ENCODE results near the gene TPST1.

TPST1 gene

DNA sequence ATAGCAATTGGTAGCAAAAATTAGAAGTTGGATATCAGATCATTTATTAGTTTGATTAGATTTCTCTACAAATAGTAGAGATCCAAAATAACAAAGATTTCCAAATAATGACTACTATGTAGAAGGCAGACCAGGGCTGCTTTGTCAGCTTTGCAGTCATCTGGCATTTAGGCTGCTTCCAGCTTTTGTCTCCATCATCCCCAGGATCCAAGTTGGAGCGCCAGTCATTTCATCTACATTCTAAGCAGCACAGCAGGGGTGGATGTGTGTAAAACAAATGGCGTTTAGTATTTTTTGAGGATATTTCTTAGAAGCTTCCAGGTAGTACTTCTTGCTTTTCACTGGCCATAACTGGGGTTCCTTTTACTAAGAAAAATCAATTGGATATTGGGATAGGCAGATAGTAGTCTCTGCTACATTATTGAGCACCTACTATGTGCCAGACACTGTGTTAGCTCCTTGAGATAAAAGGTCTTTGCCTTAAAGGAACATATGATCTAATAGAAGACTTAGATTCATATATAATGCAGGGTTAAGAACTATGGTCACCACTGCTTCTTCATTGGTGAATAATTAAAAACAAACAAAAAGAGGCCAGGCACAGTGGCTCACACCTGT, 41.5 kb downstream of the TPST1 start:
- TF ChIP-seq TCF12 (IDR thresholded peaks at IDR 0.05; ENCODE audit: low read depth) = no peak
- TF ChIP-seq EP300 (IDR thresholded peaks at IDR 0.05; ENCODE audit: borderline replicate concordance) = no peak
- no peak for TF ChIP-seq FOXM1 (IDR thresholded peaks at IDR 0.05; ENCODE audit: borderline replicate concordance, low read depth)
- TF ChIP-seq CEBPB (IDR thresholded peaks at IDR 0.05) = no peak
- TF ChIP-seq TAF1 (IDR thresholded peaks at IDR 0.05; ENCODE audit: low read depth) = no peak
- no peak for TF ChIP-seq EGR1 (IDR thresholded peaks at IDR 0.05)
- no peak for TF ChIP-seq CREB1 (IDR thresholded peaks at IDR 0.05; ENCODE audit: low read depth)
- TF ChIP-seq, protein P1, sequence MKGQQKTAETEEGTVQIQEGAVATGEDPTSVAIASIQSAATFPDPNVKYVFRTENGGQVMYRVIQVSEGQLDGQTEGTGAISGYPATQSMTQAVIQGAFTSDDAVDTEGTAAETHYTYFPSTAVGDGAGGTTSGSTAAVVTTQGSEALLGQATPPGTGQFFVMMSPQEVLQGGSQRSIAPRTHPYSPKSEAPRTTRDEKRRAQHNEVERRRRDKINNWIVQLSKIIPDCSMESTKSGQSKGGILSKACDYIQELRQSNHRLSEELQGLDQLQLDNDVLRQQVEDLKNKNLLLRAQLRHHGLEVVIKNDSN (IDR thresholded peaks at IDR 0.05) = no peak
- TF ChIP-seq, protein P2, sequence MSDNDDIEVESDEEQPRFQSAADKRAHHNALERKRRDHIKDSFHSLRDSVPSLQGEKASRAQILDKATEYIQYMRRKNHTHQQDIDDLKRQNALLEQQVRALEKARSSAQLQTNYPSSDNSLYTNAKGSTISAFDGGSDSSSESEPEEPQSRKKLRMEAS (IDR thresholded peaks at IDR 0.05) = no peak
- TF ChIP-seq ZBTB7A (IDR thresholded peaks at IDR 0.05; ENCODE audit: low read depth) = no peak
- no peak for TF ChIP-seq NFIC (IDR thresholded peaks at IDR 0.05)
- TF ChIP-seq, protein P3, sequence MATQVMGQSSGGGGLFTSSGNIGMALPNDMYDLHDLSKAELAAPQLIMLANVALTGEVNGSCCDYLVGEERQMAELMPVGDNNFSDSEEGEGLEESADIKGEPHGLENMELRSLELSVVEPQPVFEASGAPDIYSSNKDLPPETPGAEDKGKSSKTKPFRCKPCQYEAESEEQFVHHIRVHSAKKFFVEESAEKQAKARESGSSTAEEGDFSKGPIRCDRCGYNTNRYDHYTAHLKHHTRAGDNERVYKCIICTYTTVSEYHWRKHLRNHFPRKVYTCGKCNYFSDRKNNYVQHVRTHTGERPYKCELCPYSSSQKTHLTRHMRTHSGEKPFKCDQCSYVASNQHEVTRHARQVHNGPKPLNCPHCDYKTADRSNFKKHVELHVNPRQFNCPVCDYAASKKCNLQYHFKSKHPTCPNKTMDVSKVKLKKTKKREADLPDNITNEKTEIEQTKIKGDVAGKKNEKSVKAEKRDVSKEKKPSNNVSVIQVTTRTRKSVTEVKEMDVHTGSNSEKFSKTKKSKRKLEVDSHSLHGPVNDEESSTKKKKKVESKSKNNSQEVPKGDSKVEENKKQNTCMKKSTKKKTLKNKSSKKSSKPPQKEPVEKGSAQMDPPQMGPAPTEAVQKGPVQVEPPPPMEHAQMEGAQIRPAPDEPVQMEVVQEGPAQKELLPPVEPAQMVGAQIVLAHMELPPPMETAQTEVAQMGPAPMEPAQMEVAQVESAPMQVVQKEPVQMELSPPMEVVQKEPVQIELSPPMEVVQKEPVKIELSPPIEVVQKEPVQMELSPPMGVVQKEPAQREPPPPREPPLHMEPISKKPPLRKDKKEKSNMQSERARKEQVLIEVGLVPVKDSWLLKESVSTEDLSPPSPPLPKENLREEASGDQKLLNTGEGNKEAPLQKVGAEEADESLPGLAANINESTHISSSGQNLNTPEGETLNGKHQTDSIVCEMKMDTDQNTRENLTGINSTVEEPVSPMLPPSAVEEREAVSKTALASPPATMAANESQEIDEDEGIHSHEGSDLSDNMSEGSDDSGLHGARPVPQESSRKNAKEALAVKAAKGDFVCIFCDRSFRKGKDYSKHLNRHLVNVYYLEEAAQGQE (IDR thresholded peaks at IDR 0.05; ENCODE audit: low read depth) = no peak
- TF ChIP-seq RAD21 (IDR thresholded peaks at IDR 0.05; ENCODE audit: low read depth) = no peak
- TF ChIP-seq YY1 (IDR thresholded peaks at IDR 0.05; ENCODE audit: low read depth) = no peak
- no peak for TF ChIP-seq TEAD4 (IDR thresholded peaks at IDR 0.05)

DNA sequence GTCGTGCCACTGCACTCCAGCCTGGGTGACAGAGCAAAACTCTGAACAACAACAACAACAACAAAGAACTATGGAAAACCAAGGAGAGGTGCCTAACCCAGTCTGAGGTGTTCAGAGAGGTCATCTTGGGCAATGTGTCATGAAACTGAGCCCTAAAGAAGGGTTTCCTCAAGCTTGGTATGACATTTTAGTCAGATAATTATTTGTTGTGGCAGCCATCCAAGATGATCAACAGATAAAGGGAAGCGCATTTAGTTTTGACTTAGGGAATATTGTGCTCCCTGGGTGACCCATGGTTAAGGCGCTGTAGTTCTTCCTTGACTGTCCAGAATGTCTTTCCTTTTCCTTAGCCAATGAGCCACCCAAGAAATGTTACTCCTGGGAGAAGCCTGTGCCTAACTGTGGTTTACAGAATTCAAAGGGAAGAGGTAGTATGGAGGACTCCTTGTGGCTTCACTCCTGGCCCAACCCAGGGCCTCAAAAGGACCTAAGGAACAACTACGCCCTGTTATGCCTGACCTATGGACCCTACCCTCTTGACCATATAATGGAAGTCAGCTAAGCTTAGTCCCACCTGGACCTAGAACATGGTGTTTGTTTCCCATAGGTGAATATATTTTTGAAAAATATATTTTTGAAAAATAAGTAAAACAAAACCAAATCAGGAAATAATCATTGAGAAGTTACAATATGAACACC, 42.4 kb downstream of the TPST1 start:
- no peak for TF ChIP-seq NFIC (IDR thresholded peaks at IDR 0.05)
- TF ChIP-seq TEAD4 (IDR thresholded peaks at IDR 0.05) = no peak
- TF ChIP-seq, protein P2 (IDR thresholded peaks at IDR 0.05) = no peak
- TF ChIP-seq FOXM1 (IDR thresholded peaks at IDR 0.05; ENCODE audit: borderline replicate concordance, low read depth) = no peak
- TF ChIP-seq YY1 (IDR thresholded peaks at IDR 0.05; ENCODE audit: low read depth) = no peak
- no peak for TF ChIP-seq RAD21 (IDR thresholded peaks at IDR 0.05; ENCODE audit: low read depth)
- TF ChIP-seq, protein P1 (IDR thresholded peaks at IDR 0.05) = no peak
- TF ChIP-seq CEBPB (IDR thresholded peaks at IDR 0.05) = no peak
- TF ChIP-seq EP300 (IDR thresholded peaks at IDR 0.05; ENCODE audit: borderline replicate concordance) = no peak
- TF ChIP-seq TAF1 (IDR thresholded peaks at IDR 0.05; ENCODE audit: low read depth) = no peak
- TF ChIP-seq TCF12 (IDR thresholded peaks at IDR 0.05; ENCODE audit: low read depth) = no peak
- TF ChIP-seq EGR1 (IDR thresholded peaks at IDR 0.05) = no peak
- no peak for TF ChIP-seq CREB1 (IDR thresholded peaks at IDR 0.05; ENCODE audit: low read depth)
- TF ChIP-seq, protein P3 (IDR thresholded peaks at IDR 0.05; ENCODE audit: low read depth) = no peak
- no peak for TF ChIP-seq ZBTB7A (IDR thresholded peaks at IDR 0.05; ENCODE audit: low read depth)

DNA sequence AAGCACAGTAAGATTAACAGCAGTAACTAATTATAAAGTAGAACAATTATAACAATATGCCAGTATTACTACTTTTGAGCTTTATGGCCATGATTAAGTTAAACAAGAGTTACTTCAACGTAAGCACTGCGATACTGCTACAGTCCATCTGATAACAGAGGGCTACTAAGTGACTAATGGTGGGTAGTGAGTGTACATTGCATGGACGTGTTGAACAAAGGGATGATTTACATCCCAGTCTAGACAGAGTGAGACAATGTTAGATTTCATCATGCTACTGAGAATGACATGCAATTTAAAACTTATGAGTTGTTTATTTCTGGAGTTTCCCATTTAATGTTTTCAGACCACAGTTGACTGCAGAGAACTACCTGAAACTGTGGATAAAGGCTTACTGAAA, 45.6 kb downstream of the TPST1 start:
- TF ChIP-seq ZBTB7A (IDR thresholded peaks at IDR 0.05; ENCODE audit: low read depth) = no peak
- no peak for TF ChIP-seq YY1 (IDR thresholded peaks at IDR 0.05; ENCODE audit: low read depth)
- TF ChIP-seq FOXM1 (IDR thresholded peaks at IDR 0.05; ENCODE audit: borderline replicate concordance, low read depth) = no peak
- TF ChIP-seq CEBPB (IDR thresholded peaks at IDR 0.05) = no peak
- TF ChIP-seq, protein P1 (IDR thresholded peaks at IDR 0.05) = no peak
- TF ChIP-seq, protein P3 (IDR thresholded peaks at IDR 0.05; ENCODE audit: low read depth) = no peak
- no peak for TF ChIP-seq CREB1 (IDR thresholded peaks at IDR 0.05; ENCODE audit: low read depth)
- no peak for TF ChIP-seq RAD21 (IDR thresholded peaks at IDR 0.05; ENCODE audit: low read depth)
- TF ChIP-seq EGR1 (IDR thresholded peaks at IDR 0.05) = no peak
- TF ChIP-seq, protein P2 (IDR thresholded peaks at IDR 0.05) = no peak
- no peak for TF ChIP-seq NFIC (IDR thresholded peaks at IDR 0.05)
- no peak for TF ChIP-seq TAF1 (IDR thresholded peaks at IDR 0.05; ENCODE audit: low read depth)
- TF ChIP-seq TEAD4 (IDR thresholded peaks at IDR 0.05) = no peak
- TF ChIP-seq EP300 (IDR thresholded peaks at IDR 0.05; ENCODE audit: borderline replicate concordance) = no peak
- TF ChIP-seq TCF12 (IDR thresholded peaks at IDR 0.05; ENCODE audit: low read depth) = no peak

Measured in Ishikawa (cell line).